HG03039 (cell line): ENCODE data around the gene TPK1.

Experiments used
- ATAC-seq: cut with Tn5 transposase; IDR thresholded peaks from one replicate; pipeline ENCODE4 v1.9.1; 2021; ENCODE audit warnings: mild to moderate bottlenecking, moderate library complexity; ENCODE audit not compliant: unreplicated experiment

The TPK1 gene

GRCh38 chr7:144835652-144836544 lies at the start of gene TPK1:
Gene TPK1 (minus strand): TSS chr7:144836053. CDS start chr7:144835602, 451 bp downstream.
- peak; percentile 88 for ATAC-seq

- ATAC-seq = no peak
Measured at GRCh38 chr7:144885478-144885877, 49.6 kb upstream of the TPK1 start.

GRCh38 chr7:144884896-144885295 lies 49.0 kb upstream of the TPK1 start:
- no peak for ATAC-seq

GRCh38 chr7:144873316-144873845 lies 37.5 kb upstream of the TPK1 start:
- ATAC-seq = no peak

GRCh38 chr7:144869082-144869481 lies 33.2 kb upstream of the TPK1 start:
- no peak for ATAC-seq

GRCh38 chr7:144866189-144866588 lies 30.3 kb upstream of the TPK1 start:
- ATAC-seq = no peak

GRCh38 chr7:144863320-144863647 lies 27.4 kb upstream of the TPK1 start:
- no peak for ATAC-seq

- ATAC-seq = no peak
Measured at GRCh38 chr7:144862612-144863319, 26.9 kb upstream of the TPK1 start.

GRCh38 chr7:144859739-144860138 lies 23.9 kb upstream of the TPK1 start:
- no peak for ATAC-seq

- ATAC-seq = no peak
Measured at GRCh38 chr7:144857463-144857862, 21.6 kb upstream of the TPK1 start.

- ATAC-seq = no peak
Measured at GRCh38 chr7:144854839-144855424, 19.1 kb upstream of the TPK1 start.

- ATAC-seq = no peak
Measured at GRCh38 chr7:144853542-144853941, 17.7 kb upstream of the TPK1 start.

- no peak for ATAC-seq
Measured at GRCh38 chr7:144848078-144848477, 12.2 kb upstream of the TPK1 start.

- peak; percentile 77 for ATAC-seq
Measured at GRCh38 chr7:144842377-144842851, 6.6 kb upstream of the TPK1 start.

GRCh38 chr7:144836545-144836842 lies 641 bp upstream of the TPK1 start:
- no peak for ATAC-seq

GRCh38 chr7:144835155-144835611 lies 670 bp downstream of the TPK1 start:
- ATAC-seq = peak; percentile 31

GRCh38 chr7:144834641-144835144 lies 1.2 kb downstream of the TPK1 start:
- ATAC-seq = peak; percentile 20

GRCh38 chr7:144830811-144831210 lies 5.0 kb downstream of the TPK1 start:
- no peak for ATAC-seq

- no peak for ATAC-seq
Measured at GRCh38 chr7:144830024-144830785, 5.6 kb downstream of the TPK1 start.

- no peak for ATAC-seq
Measured at GRCh38 chr7:144827621-144828020, 8.2 kb downstream of the TPK1 start.

GRCh38 chr7:144826208-144826607 lies 9.6 kb downstream of the TPK1 start:
- no peak for ATAC-seq
